Measurements from ENCODE around the gene CHST4. TPM values are rescaled to one million over a fixed set of nuclear protein-coding genes. Genes with fewer than 3 reads are reported as not detected.

CHST4 gene
- total and polyA plus RNA-seq, 2 of the 4 experiments (the other 2 are of a cell fraction): not detected

GRCh38 chr16:71574702-71575101 is 48.5 kb downstream of the CHST4 start:
- H3K23ac ChIP-seq (ENCODE audit: low read depth, low read length): no peak overlapping the region
- no peak for TF ChIP-seq FOS (IDR thresholded peaks at IDR 0.05; ENCODE audit: low read depth, low read length)
- TF ChIP-seq USF2 (IDR thresholded peaks at IDR 0.05; ENCODE audit: low read depth, low read length): no peak
- TF ChIP-seq ELK1 (IDR thresholded peaks at IDR 0.05; ENCODE audit: borderline replicate concordance, low read depth, low read length): no peak
- no peak for TF ChIP-seq CEBPB (IDR thresholded peaks at IDR 0.05; ENCODE audit: low read depth, low read length)
- no peak for TF ChIP-seq POLR2A (IDR thresholded peaks at IDR 0.05; ENCODE audit: low read depth, low read length)
- no peak for TF ChIP-seq NFE2L2 (IDR thresholded peaks at IDR 0.05; ENCODE audit: low read depth, low read length)
- in situ Hi-C loops (cut with MboI; ENCODE audit: low sequenced_read_pairs) (no loop called here), intact Hi-C loops (cut with micrococcal nuclease) (no loop called here), dilution Hi-C loops (cut with HindIII; ENCODE audit: low sequenced_read_pairs, unreplicated experiment) (no loop called here)
- H4K20me1 ChIP-seq (ENCODE audit: insufficient read depth, low read length): no peaks in the 10 kb centered on the region
- no peak overlapping the region for H3K4ac ChIP-seq (ENCODE audit: low read depth, low read length)
- CTCF ChIA-PET: interaction anchor here (0.9 kb wide), 1 partner anchor 12 kb away, joined by 3 read pairs; no protein-coding TSS in a partner anchor
- H3K9me1 ChIP-seq (ENCODE audit: insufficient read depth, low read length): no peaks in the 10 kb centered on the region
- no peak overlapping the region for H2BK120ac ChIP-seq (ENCODE audit: low read depth, low read length)
- no TSS peak for BruUV-seq (replicated peaks)
- DNase-seq (no peak), ATAC-seq (ENCODE audit: low read depth) (no peak)
- POLR2A ChIA-PET (ENCODE audit: unreplicated experiment): no interaction called here
- no peak overlapping the region for H2BK5ac ChIP-seq (ENCODE audit: low read depth, low read length, poor library complexity, severe bottlenecking)
- H3K27me3 ChIP-seq (ENCODE audit: control insufficient read depth, insufficient read depth, low read length): peaks cover 16% of the 10 kb centered on the region
- no peak overlapping the region for H2AFZ ChIP-seq (replicated peaks; ENCODE audit: low read length, poor library complexity)
- H2BK15ac ChIP-seq (ENCODE audit: low read depth, low read length): no peak overlapping the region
- H2BK20ac ChIP-seq (ENCODE audit: low read depth, low read length): no peak overlapping the region
- no peak overlapping the region for H3K56ac ChIP-seq (ENCODE audit: extremely low read depth, insufficient read depth, low read length)
- no peaks in the 10 kb centered on the region for H3K79me1 ChIP-seq (ENCODE audit: low read depth in 1 of 2, low read length in 2 of 2)
- no peak overlapping the region for H3K9ac ChIP-seq (ENCODE audit: low read depth, low read length)
- H3K18ac ChIP-seq (ENCODE audit: low read depth, low read length): no peak overlapping the region
- H3K4me2 ChIP-seq (ENCODE audit: low read depth, low read length): no peak overlapping the region
- no peak overlapping the region for H2AK5ac ChIP-seq (ENCODE audit: low read depth, low read length)
- no peak overlapping the region for H3K27ac ChIP-seq (ENCODE audit: insufficient read depth, low read length)
- no peak overlapping the region for H2AK9ac ChIP-seq (replicated peaks; ENCODE audit: low read depth, low read length, poor library complexity)
- no peak overlapping the region for H4K91ac ChIP-seq (ENCODE audit: insufficient read depth, low read depth, low read length)
- no peak overlapping the region for H3K4me3 ChIP-seq (ENCODE audit: insufficient read depth, low read depth, low read length)
- no peak overlapping the region for H3K14ac ChIP-seq (replicated peaks; ENCODE audit: low read depth, low read length)
- no peaks in the 10 kb centered on the region for H3K9me3 ChIP-seq (ENCODE audit: control insufficient read depth, insufficient read depth, low read length)
- H3K4me1 ChIP-seq (ENCODE audit: control insufficient read depth, insufficient read depth, low read length): no peaks in the 10 kb centered on the region
- H4K5ac ChIP-seq (ENCODE audit: low read depth, low read length): no peak overlapping the region
- H4K8ac ChIP-seq (ENCODE audit: low read depth in 2 of 2, low read length in 2 of 2): no peak overlapping the region
- no peaks in the 10 kb centered on the region for H3K36me3 ChIP-seq (ENCODE audit: control insufficient read depth, insufficient read depth, low read length)

Measured in IMR-90 (cell line).